GM18517 (cell line): ENCODE results near the gene BRD9.
"Not testable (repeated sequence)": the region's sequence is repeated elsewhere in the genome, so short reads cannot be mapped to it uniquely, and the experiment has no call there.

ENCODE experiments used
- ATAC-seq: cut with Tn5 transposase; IDR thresholded peaks from one replicate; pipeline ENCODE4 v1.9.1; 2021; ENCODE audit warnings: mild to moderate bottlenecking, moderate library complexity; ENCODE audit not compliant: unreplicated experiment

The BRD9 gene

GRCh38 chr5:860506-861150 lies 32.0 kb downstream of the BRD9 start:
- ATAC-seq = no peak

GRCh38 chr5:859798-860296 lies 32.8 kb downstream of the BRD9 start:
- ATAC-seq = no peak

- no peak for ATAC-seq
Measured at GRCh38 chr5:859391-859790, 33.2 kb downstream of the BRD9 start.

GRCh38 chr5:858726-859125 lies 33.9 kb downstream of the BRD9 start:
- no peak for ATAC-seq

- ATAC-seq = no peak
Measured at GRCh38 chr5:856531-857425, 35.8 kb downstream of the BRD9 start.

GRCh38 chr5:855771-856530 lies 36.6 kb downstream of the BRD9 start:
- no peak for ATAC-seq

- no peak for ATAC-seq
Measured at GRCh38 chr5:854966-855743, 37.4 kb downstream of the BRD9 start.

GRCh38 chr5:854217-854616 lies 38.4 kb downstream of the BRD9 start:
- no peak for ATAC-seq

- not testable (repeated sequence) for ATAC-seq
Measured at GRCh38 chr5:853416-854090, 39.0 kb downstream of the BRD9 start.

- ATAC-seq = no peak
Measured at GRCh38 chr5:852431-853401, 39.9 kb downstream of the BRD9 start.

GRCh38 chr5:852018-852417 lies 40.6 kb downstream of the BRD9 start:
- ATAC-seq = no peak

- ATAC-seq = no peak
Measured at GRCh38 chr5:851553-851952, 41.0 kb downstream of the BRD9 start.

- no peak for ATAC-seq
Measured at GRCh38 chr5:851076-851475, 41.5 kb downstream of the BRD9 start.

- ATAC-seq = no peak
Measured at GRCh38 chr5:850511-851006, 42.0 kb downstream of the BRD9 start, which contains the start of gene ZDHHC11. ZDHHC11 (minus strand) TSS chr5:850986; CDS start chr5:850602, 384 bp downstream.

GRCh38 chr5:849651-850301 lies 42.8 kb downstream of the BRD9 start:
- no peak for ATAC-seq

GRCh38 chr5:848671-849111 lies 43.9 kb downstream of the BRD9 start:
- ATAC-seq = no peak

- not testable (repeated sequence) for ATAC-seq
Measured at GRCh38 chr5:847736-848135, 44.9 kb downstream of the BRD9 start.

GRCh38 chr5:847212-847611 lies 45.4 kb downstream of the BRD9 start:
- ATAC-seq = not testable (repeated sequence)
